ENCODE data around the gene HRH1. TPM values are rescaled to one million over a fixed set of nuclear protein-coding genes. Genes with fewer than 3 reads are reported as not detected.
"Not testable (repeated sequence)": the region's sequence is repeated elsewhere in the genome, so short reads cannot be mapped to it uniquely, and the experiment has no call there.

HRH1 gene
- total RNA-seq, 4 donors from 2014 or later: 0.75 to 1.2 (median 0.98) TPM

DNA sequence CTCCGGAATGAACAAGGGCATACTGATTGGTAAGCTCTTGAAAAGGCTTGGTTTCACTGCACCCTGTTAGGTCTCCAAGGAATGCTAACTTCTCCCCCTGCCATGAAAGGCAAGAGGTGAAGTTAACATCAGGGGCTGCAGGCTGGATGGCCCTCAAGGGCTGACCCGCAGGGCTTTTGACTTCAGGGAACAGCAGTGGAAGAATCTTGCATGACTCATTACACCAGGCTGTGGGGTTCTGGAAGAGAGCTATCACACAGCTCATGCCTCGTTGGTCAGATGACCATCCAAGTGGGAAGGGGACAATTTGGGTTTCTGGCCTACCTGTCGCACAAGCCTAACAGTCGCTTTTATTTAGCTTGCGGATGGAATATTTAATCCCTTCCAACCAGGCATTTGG lies 94.3 kb downstream of the HRH1 start:
- Histone ChIP-seq H3K4me1 (no peaks in the 10 kb centered on the region), H3K27me3 (no peaks in the 10 kb centered on the region), H3K36me3 (no peaks in the 10 kb centered on the region), H3K27ac (no peak overlapping the region), H3K9me3 (no peaks in the 10 kb centered on the region), H3K4me3 (no peak overlapping the region)
- ATAC-seq: no peak
- TF ChIP-seq, protein P1, sequence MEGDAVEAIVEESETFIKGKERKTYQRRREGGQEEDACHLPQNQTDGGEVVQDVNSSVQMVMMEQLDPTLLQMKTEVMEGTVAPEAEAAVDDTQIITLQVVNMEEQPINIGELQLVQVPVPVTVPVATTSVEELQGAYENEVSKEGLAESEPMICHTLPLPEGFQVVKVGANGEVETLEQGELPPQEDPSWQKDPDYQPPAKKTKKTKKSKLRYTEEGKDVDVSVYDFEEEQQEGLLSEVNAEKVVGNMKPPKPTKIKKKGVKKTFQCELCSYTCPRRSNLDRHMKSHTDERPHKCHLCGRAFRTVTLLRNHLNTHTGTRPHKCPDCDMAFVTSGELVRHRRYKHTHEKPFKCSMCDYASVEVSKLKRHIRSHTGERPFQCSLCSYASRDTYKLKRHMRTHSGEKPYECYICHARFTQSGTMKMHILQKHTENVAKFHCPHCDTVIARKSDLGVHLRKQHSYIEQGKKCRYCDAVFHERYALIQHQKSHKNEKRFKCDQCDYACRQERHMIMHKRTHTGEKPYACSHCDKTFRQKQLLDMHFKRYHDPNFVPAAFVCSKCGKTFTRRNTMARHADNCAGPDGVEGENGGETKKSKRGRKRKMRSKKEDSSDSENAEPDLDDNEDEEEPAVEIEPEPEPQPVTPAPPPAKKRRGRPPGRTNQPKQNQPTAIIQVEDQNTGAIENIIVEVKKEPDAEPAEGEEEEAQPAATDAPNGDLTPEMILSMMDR (IDR thresholded peaks at IDR 0.05 in 4 of 5, conservative IDR thresholded peaks at IDR 0.05 in 1 of 5): no peak
- TF ChIP-seq POLR2A (IDR thresholded peaks at IDR 0.05): no peak
- intact Hi-C loops (cut with DNase I; ENCODE audit: low total_unique reads): no loop called here
- DNase-seq: no peak
- in situ Hi-C loops (cut with MboI; ENCODE audit: low sequenced_read_pairs in 4 of 4): loop anchor here in 1 of 4 donors (25.0 kb wide), 1 partner anchor 89 kb away; no protein-coding TSS in a partner anchor

DNA sequence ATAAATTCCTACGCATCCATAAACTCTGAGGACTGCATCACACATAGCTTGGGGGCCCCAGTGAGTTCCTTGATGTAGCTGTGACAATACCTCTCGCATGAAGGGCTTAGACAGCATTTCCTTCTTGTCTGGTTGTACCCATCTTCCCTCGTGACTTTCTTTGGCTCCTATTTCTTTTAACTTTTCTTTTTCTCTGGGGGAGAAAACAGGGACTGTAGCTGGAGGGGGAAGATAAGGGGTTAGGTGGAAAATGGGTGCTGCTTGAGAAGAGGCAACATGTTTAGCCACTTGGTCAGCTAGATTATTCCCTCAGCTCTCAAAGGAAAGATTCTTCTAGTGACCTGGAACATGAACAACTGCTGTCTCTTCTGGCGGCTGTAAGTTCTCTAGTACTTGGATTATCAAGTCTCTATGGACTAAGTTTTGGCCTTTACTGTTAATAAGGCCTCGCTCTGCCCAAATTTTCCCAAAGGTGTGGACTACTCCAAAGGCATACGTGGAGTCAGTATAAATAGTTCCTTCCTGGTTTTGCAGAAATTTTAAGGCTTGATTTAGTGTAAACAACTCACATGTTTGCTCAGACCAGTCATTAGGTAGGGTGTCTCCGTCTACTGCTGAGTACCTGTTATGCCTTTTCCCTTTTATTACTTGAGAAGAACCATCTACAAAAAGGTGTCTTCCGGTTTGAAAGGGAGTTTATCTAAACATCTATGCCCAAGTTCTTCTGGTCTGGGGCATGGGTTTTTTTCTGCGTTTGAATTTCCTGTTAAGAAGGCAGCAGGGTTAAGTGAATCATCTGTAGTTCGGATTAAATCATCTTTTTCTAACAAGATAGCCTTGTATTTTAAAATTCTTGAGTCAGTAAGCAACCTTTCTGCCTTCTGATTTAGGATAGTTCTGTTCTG lies 96.9 kb downstream of the HRH1 start:
- no peak for TF ChIP-seq POLR2A (IDR thresholded peaks at IDR 0.05)
- TF ChIP-seq, protein P1 (IDR thresholded peaks at IDR 0.05 in 4 of 5, conservative IDR thresholded peaks at IDR 0.05 in 1 of 5): no peak
- H3K4me1 ChIP-seq: no peaks in the 10 kb centered on the region
- DNase-seq (no peak), ATAC-seq (no peak)
- intact Hi-C loops (cut with DNase I; ENCODE audit: low total_unique reads): no loop called here
- no peak overlapping the region for H3K27ac ChIP-seq
- H3K27me3 ChIP-seq: no peaks in the 10 kb centered on the region
- in situ Hi-C loops (cut with MboI; ENCODE audit: low sequenced_read_pairs in 4 of 4): no loop called here
- no peaks in the 10 kb centered on the region for H3K9me3 ChIP-seq
- no peak overlapping the region for H3K4me3 ChIP-seq
- H3K36me3 ChIP-seq: no peaks in the 10 kb centered on the region

DNA sequence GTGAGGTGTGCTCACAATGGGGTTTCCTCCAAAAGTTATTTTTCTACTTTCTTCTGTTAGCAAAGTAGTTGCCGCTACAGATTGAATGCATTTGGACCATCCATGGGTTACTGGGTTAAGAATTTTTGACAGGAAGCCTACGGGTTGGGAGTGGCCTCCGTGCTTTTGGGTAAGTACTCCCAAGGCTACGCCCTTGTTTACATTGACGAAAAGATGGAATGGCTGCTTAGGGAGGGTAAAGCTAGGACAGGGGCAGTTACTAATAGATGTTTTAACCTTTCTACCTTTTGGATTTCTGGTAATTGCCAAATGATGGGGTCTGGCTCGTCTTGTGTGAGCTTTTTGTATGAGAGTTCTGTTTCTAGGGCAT lies 97.5 kb downstream of the HRH1 start:
- no peak for ATAC-seq
- H3K27ac ChIP-seq: no peak overlapping the region

DNA sequence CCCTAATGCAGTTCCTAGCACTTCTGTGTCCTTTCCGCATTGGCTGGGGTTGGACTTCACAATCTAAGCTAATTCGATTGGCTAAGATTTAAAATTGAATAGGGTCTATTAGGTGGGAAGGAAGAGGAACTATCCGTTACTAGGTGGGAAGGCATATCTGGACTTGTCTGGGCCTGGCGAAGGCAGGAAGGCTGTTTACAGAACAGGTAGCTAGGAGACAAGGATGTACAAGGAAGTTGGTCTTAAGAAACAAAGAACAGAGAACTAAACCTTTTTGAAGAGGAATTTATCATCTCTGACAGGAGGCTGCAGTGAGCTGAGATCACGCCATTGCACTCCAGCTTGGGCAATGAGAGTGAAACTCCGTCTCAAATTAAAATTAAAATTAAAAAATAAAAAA lies 100.6 kb downstream of the HRH1 start:
- ATAC-seq (no peak), DNase-seq (no peak)
- no peaks in the 10 kb centered on the region for H3K9me3 ChIP-seq
- TF ChIP-seq POLR2A (IDR thresholded peaks at IDR 0.05): no peak
- TF ChIP-seq, protein P1 (IDR thresholded peaks at IDR 0.05 in 4 of 5, conservative IDR thresholded peaks at IDR 0.05 in 1 of 5): no peak
- in situ Hi-C loops (cut with MboI; ENCODE audit: low sequenced_read_pairs in 4 of 4): no loop called here
- intact Hi-C loops (cut with DNase I; ENCODE audit: low total_unique reads): no loop called here
- H3K27me3 ChIP-seq: no peaks in the 10 kb centered on the region
- H3K27ac ChIP-seq: no peak overlapping the region
- H3K4me3 ChIP-seq: no peak overlapping the region
- no peaks in the 10 kb centered on the region for H3K4me1 ChIP-seq
- no peaks in the 10 kb centered on the region for H3K36me3 ChIP-seq

More for the DNA sequence above, 97.5 kb downstream of the HRH1 start:
- Histone ChIP-seq H3K4me1 (no peaks in the 10 kb centered on the region), H3K4me3 (no peak overlapping the region), H3K36me3 (no peaks in the 10 kb centered on the region), H3K27me3 (no peaks in the 10 kb centered on the region), H3K9me3 (no peaks in the 10 kb centered on the region)
- no peak for DNase-seq
- no peak for TF ChIP-seq POLR2A (IDR thresholded peaks at IDR 0.05)
- TF ChIP-seq, protein P1 (IDR thresholded peaks at IDR 0.05 in 4 of 5, conservative IDR thresholded peaks at IDR 0.05 in 1 of 5): no peak
- in situ Hi-C loops (cut with MboI; ENCODE audit: low sequenced_read_pairs in 4 of 4) (no loop called here), intact Hi-C loops (cut with DNase I; ENCODE audit: low total_unique reads) (no loop called here)

DNA sequence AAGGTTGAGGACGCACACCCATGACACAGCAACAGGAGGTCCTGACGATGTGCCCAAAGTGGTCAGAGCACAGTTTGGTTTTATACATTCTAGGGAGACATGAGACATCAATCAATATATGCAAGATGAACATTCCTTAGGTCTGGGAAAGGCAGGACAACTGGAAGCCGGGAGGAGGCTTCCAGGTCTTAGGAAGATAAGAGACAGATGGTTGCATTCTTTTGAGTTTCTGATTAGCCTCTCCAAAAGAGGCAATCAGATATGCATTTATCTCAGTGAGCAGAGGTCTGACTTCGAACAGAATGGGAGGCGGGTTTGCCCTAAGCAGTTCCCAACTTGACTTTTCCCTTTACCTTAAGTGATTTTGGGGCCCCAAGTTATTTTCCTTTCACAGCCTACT lies 101.2 kb downstream of the HRH1 start:
- ATAC-seq; in situ Hi-C loops (cut with MboI; ENCODE audit: low sequenced_read_pairs in 4 of 4): not testable (repeated sequence)

More for the DNA sequence above, 101.2 kb downstream of the HRH1 start:
- DNase-seq; intact Hi-C loops (cut with DNase I; ENCODE audit: low total_unique reads); H3K36me3 ChIP-seq; H3K9me3 ChIP-seq; H3K27ac ChIP-seq; H3K27me3 ChIP-seq; H3K4me3 ChIP-seq; H3K4me1 ChIP-seq: not testable (repeated sequence)
